Mesothelial cell of epicardium (in vitro differentiated cells): ENCODE results near the gene CDKL4. TPM values are rescaled to one million over a fixed set of nuclear protein-coding genes. Genes with fewer than 3 reads are reported as not detected.
"Not testable (repeated sequence)": the region's sequence is repeated elsewhere in the genome, so short reads cannot be mapped to it uniquely, and the experiment has no call there.

Source experiments
- DNase-seq, 2 experiments: peaks; one replicate each; pipeline ENCODE4 v3.0.0; 2021; ENCODE audit warnings: low spot score in 2 of 2; ENCODE audit not compliant: unreplicated experiment in 2 of 2
- H3K27ac Mint-ChIP-seq: 2 replicates; pipeline ENCODE4 v1.8.0; 2021; ENCODE audit warnings: mixed read lengths
- H3K27me3 Mint-ChIP-seq: 2 replicates; pipeline ENCODE4 v1.8.0; 2021; ENCODE audit warnings: low read depth, mixed read lengths
- H3K36me3 Mint-ChIP-seq: 2 replicates; pipeline ENCODE4 v1.8.0; 2021; ENCODE audit warnings: mixed read lengths
- H3K4me1 Mint-ChIP-seq: 2 replicates; pipeline ENCODE4 v1.8.0; 2021; ENCODE audit warnings: mixed read lengths
- H3K4me3 Mint-ChIP-seq: 2 replicates; pipeline ENCODE4 v1.8.0; 2021; ENCODE audit warnings: mild to moderate bottlenecking, moderate library complexity, mixed read lengths
- H3K9me3 Mint-ChIP-seq: 2 replicates; pipeline ENCODE4 v1.8.0; 2021; ENCODE audit warnings: mixed read lengths
- CTCF ChIP-seq: fragments of 200-600 bp; sonication (generic); IDR thresholded peaks from one replicate; pipeline ENCODE4 v1.5.0; 2021; ENCODE audit warnings: antibody characterized with exemption; ENCODE audit not compliant: unreplicated experiment
- total RNA-seq: library from RNA; stranded (reverse); gene quantifications from 3 replicates; pipeline ENCODE4 v1.2.1, GENCODE V29; 2021

The CDKL4 gene
- total RNA-seq, 1 donor from 2014 or later: 1.5 TPM

GRCh38 chr2:39164089-39164488 lies 79.7 kb downstream of the CDKL4 start:
- H3K27me3 Mint-ChIP-seq: no peaks in the 10 kb centered on the region
- no peak for TF ChIP-seq CTCF
- no peak for DNase-seq
- H3K4me3 Mint-ChIP-seq: no peak overlapping the region
- peaks cover 11% of the 10 kb centered on the region for H3K4me1 Mint-ChIP-seq
- no peaks in the 10 kb centered on the region for H3K9me3 Mint-ChIP-seq
- no peaks in the 10 kb centered on the region for H3K36me3 Mint-ChIP-seq
- no peak overlapping the region for H3K27ac Mint-ChIP-seq

GRCh38 chr2:39160982-39161381 lies 82.8 kb downstream of the CDKL4 start:
- DNase-seq: no peak
- Mint-ChIP-seq H3K27me3 (no peaks in the 10 kb centered on the region), H3K9me3 (no peaks in the 10 kb centered on the region), H3K4me3 (no peak overlapping the region), H3K36me3 (no peaks in the 10 kb centered on the region), H3K4me1 (peaks cover 11% of the 10 kb centered on the region), H3K27ac (peak overlapping the region; percentile 51)
- TF ChIP-seq CTCF: no peak

GRCh38 chr2:39159283-39159682 lies 84.5 kb downstream of the CDKL4 start:
- no peak for DNase-seq
- H3K27me3 Mint-ChIP-seq: no peaks in the 10 kb centered on the region
- H3K4me1 Mint-ChIP-seq: peaks cover 11% of the 10 kb centered on the region
- no peaks in the 10 kb centered on the region for H3K9me3 Mint-ChIP-seq
- TF ChIP-seq CTCF: no peak
- no peak overlapping the region for H3K4me3 Mint-ChIP-seq
- H3K36me3 Mint-ChIP-seq: no peaks in the 10 kb centered on the region
- H3K27ac Mint-ChIP-seq: no peak overlapping the region

- Mint-ChIP-seq H3K4me1 (peaks cover 11% of the 10 kb centered on the region), H3K27ac (no peak overlapping the region), H3K4me3 (no peak overlapping the region), H3K36me3 (no peaks in the 10 kb centered on the region), H3K27me3 (no peaks in the 10 kb centered on the region), H3K9me3 (no peaks in the 10 kb centered on the region)
- TF ChIP-seq CTCF: no peak
- DNase-seq: no peak
Measured at GRCh38 chr2:39158351-39158750, 85.4 kb downstream of the CDKL4 start.

- no peak overlapping the region for H3K27ac Mint-ChIP-seq
- no peak overlapping the region for H3K4me3 Mint-ChIP-seq
- TF ChIP-seq CTCF: no peak
- peaks cover 9% of the 10 kb centered on the region for H3K4me1 Mint-ChIP-seq
- H3K27me3 Mint-ChIP-seq: no peaks in the 10 kb centered on the region
- DNase-seq: no peak
- H3K36me3 Mint-ChIP-seq: no peaks in the 10 kb centered on the region
- no peaks in the 10 kb centered on the region for H3K9me3 Mint-ChIP-seq
Measured at GRCh38 chr2:39156846-39157245, 86.9 kb downstream of the CDKL4 start.

- H3K9me3 Mint-ChIP-seq: no peaks in the 10 kb centered on the region
- H3K4me3 Mint-ChIP-seq: no peak overlapping the region
- DNase-seq: no peak
- H3K36me3 Mint-ChIP-seq: no peaks in the 10 kb centered on the region
- peaks cover 5% of the 10 kb centered on the region for H3K4me1 Mint-ChIP-seq
- H3K27ac Mint-ChIP-seq: no peak overlapping the region
- TF ChIP-seq CTCF: no peak
- no peaks in the 10 kb centered on the region for H3K27me3 Mint-ChIP-seq
Measured at GRCh38 chr2:39156107-39156506, 87.7 kb downstream of the CDKL4 start.

GRCh38 chr2:39155573-39155972 lies 88.2 kb downstream of the CDKL4 start:
- not testable (repeated sequence) for H3K27me3 Mint-ChIP-seq, DNase-seq, H3K9me3 Mint-ChIP-seq, H3K4me3 Mint-ChIP-seq, H3K4me1 Mint-ChIP-seq, H3K36me3 Mint-ChIP-seq, H3K27ac Mint-ChIP-seq
